Stimulated activated CD4-positive, alpha-beta T cell treated with anti-CD3 and anti-CD28 coated beads, Interleukin-4, amount 100 ng/mL, for 24 hours (primary cell): ENCODE data around the gene ECEL1.
"Not testable (repeated sequence)": the region's sequence is repeated elsewhere in the genome, so short reads cannot be mapped to it uniquely, and the experiment has no call there.

ENCODE experiments used
- DNase-seq: peaks from one replicate; pipeline ENCODE4 v3.0.0-alpha.2; 2020

The ECEL1 gene

DNA sequence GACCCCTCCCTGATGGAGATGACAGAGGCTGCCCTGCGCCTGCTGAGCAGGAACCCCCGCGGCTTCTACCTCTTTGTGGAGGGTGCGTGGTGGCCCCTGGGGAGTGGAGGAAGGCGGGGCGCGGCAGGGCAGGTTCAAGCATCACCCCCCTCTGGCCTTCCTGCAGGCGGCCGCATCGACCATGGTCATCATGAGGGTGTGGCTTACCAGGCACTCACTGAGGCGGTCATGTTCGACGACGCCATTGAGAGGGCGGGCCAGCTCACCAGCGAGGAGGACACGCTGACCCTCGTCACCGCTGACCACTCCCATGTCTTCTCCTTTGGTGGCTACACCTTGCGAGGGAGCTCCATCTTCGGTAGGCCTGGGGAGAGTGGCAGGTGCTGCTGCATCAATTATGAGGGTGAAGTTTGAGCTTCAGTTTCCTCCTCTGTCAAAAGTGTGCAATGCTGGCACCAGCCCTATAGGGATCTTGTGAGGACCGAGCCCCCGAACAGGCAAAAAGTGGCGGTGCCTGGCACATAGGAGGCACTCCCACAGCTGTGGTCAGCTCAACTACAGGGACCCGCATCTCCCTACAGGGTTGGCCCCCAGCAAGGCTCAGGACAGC, 29.5 kb downstream of the ECEL1 start:
- DNase-seq: no peak

DNA sequence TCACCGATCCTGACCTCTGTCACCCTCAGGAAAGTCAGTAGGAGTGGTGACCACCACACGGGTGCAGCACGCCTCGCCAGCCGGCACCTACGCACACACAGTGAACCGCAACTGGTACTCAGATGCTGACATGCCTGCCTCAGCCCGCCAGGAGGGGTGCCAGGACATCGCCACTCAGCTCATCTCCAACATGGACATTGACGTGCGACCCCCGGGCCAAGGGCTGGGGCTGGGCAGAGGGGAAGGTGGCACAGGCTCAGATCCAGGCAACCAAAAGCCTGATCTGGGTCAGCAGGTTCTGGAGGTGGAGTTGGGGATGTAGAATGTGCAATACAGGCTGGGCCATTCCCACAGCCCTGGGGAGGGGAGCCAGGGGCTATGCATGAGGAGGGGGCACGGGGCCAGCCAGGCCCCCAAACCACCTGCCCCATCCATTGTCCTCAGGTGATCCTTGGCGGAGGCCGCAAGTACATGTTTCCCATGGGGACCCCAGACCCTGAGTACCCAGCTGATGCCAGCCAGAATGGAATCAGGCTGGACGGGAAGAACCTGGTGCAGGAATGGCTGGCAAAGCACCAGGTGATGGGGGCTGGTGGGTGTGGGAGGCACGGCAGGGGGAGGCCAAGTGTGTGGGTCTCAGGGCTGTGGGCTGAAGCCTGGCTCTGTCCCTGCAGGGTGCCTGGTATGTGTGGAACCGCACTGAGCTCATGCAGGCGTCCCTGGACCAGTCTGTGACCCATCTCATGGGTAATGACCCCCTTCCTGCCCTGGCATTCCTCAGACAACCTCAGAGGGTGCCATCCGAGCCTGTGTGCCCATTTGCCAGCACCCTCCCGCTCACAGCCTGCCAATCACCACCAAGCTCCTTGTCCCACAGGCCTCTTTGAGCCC, 30.3 kb downstream of the ECEL1 start:
- no peak for DNase-seq

DNA sequence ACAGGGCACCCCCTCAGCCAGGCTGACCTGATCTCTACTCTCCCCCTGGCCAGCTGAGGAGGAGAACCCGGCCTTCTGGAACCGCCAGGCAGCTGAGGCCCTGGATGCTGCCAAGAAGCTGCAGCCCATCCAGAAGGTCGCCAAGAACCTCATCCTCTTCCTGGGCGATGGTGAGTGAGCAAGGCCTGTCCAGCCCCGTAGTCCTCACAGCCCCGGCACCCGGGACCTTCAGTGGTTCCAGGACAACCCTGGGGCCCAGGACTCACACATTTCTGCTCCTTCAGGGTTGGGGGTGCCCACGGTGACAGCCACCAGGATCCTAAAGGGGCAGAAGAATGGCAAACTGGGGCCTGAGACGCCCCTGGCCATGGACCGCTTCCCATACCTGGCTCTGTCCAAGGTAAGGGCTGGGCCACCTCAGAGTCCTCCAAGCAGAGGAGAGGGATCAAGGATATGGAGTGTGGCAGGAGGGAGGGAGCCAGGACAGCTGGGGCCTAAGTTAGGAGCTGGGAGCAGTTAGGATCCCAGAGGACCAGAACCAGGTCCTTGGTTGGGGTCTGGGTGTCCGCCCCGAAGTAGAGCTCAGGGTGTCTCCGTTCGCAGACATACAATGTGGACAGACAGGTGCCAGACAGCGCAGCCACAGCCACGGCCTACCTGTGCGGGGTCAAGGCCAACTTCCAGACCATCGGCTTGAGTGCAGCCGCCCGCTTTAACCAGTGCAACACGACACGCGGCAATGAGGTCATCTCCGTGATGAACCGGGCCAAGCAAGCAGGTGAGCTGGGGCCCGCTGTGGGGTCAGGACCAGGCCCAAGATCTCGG, 31.1 kb downstream of the ECEL1 start:
- no peak for DNase-seq

DNA sequence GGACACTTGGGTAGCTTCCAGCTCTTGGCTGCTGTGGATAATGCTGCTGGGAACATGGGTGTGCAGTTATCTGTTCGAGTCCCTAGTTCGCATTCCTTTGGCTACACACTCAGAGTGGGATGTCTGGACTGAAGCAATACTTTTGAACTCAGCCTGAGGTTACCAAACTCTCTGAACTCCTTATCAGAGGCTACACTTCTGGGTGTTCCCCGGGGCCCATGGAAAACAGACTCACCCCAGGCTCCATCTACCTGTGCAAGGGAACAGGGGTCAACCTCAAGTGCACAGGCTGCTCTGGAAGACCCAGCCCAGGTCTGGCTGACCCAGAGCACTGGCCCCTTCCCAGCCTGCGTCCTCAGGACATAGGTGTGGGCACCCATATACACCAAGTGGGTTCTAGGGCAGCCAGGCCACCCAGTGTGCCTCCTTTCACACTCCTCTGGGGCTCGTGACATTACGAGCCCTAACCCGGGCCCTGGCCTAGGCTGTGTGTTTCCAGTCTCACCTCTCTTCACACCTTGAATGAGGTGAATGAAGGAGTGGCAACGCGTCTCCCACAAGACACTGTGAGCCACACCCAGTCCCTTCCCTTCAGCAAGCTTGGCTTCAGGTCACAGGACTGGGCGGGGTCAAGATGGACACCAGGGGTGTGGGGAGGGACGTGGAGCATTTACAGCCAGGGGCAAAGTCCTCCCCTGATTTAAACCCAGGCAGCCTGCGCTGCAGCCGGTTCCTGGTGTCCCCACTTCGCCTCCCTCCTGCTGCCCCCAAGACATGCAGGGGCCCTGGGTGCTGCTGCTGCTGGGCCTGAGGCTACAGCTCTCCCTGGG, 32.0 kb downstream of the ECEL1 start, which contains the start of gene ALPI:
TSS of gene ALPI (plus strand) at position 728 of the 830 bp plus-strand sequence. CDS start at position 775, 47 bp downstream.
- DNase-seq: no peak

DNA sequence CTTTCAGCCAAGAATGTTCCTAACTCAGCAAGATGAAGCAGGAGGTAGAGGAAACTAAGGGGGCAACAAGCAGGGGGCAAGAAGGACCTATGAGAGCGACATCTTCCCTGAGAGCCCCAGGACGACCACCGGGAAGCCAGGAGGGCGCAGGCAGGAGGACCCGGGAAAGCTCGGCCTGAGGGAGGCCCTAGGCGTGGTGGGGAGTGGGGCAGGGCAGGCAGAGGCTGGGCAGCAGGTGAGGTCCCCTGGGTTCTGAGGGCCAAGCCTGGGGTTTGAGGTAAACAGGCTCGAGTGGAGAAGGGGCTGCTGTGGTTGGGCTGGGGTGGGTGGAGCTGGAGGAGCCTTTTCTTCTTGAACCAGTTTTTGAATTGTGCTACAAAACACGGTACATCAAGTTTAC, 33.0 kb downstream of the ECEL1 start:
- DNase-seq: no peak

DNA sequence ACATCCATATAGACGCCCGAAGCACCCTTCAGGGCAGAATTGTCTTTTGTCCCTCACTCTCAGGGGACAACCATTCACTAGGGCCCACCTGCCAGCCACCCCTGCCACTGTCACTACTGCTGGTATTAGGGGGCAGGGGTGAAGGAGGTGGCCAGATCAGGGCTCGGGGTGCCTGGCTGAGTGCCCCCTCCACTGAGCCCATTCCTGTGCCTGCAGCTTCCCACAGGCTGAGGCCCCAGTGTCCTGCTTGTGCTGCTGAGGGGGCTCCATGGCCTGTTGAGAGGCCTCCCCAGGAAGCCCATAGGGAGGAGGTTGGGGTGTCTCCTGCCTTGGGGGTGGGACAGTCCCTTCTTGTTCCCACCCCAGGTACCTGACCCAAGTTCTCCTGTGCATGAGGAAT, 36.0 kb downstream of the ECEL1 start:
- not testable (repeated sequence) for DNase-seq

DNA sequence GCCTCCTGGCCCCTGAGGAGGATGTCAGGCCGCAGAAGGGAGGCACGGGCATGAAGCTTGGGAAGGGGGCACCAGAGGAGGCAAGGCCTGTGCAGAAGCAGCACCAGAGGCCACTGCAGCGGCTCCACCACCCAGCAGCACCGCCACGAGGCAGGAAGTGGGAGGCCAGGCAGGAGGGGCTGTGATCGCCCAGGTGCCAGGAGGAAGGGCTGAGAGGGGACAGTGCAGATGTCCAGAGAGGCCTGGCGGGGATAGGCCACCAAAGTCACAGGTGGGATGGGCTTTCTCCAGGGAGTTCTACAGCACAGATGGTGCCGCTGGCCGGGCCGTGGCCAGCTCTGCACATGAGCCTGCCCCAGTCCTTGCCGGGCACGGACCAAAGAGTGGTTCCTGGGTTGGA, 37.7 kb downstream of the ECEL1 start:
- DNase-seq: no peak

DNA sequence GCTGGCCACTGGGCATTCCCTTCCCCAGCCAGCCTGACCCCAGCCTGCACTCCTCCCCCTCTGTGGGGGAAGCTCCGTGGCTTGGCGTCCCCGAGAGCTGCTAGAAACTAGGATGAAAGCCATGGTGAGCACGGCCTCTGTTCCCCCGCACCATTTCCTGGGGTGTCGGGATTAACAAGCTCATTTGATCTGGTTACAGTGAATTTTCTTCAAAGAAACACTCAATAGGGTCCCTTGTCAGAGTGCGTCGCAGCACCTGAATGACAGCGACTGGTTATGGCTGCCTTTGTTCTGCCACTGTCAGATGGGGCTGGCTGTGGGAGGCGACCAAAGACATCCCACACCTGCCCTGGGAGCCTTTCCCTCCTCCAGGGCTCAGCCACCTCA, 39.3 kb downstream of the ECEL1 start:
- no peak for DNase-seq

DNA sequence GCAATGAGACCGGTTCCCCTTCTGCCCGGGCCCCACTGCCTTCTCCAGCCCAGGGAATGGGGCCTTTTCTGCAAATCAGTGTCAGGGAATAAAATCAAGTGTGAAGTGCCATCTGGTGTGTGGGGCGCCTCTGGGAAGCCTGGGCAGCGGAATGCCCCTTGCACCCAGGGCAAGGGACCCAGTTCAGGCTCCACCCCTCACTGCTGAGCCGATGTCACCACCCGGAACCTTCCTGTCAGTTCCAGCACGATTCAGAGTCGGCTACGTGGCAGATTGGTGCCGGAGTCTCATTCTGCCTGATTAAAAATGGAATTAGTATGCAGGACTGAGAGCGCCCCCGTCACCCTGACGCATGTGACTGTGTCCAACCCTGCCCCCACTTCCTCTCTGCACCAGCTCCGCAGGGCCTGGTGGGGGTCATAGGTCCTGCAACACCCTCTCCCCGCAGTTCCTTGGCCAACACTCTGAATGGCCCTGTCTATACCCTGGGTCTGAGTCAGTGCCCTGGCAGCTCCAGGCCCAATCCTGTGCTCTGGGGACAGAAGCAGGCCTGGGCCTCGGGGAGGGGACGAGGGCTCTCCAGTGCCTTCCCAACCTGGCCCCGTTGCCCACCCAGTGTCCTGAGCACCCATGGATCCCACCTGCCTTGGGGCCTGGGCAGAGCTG, 39.9 kb downstream of the ECEL1 start:
- DNase-seq: no peak

DNA sequence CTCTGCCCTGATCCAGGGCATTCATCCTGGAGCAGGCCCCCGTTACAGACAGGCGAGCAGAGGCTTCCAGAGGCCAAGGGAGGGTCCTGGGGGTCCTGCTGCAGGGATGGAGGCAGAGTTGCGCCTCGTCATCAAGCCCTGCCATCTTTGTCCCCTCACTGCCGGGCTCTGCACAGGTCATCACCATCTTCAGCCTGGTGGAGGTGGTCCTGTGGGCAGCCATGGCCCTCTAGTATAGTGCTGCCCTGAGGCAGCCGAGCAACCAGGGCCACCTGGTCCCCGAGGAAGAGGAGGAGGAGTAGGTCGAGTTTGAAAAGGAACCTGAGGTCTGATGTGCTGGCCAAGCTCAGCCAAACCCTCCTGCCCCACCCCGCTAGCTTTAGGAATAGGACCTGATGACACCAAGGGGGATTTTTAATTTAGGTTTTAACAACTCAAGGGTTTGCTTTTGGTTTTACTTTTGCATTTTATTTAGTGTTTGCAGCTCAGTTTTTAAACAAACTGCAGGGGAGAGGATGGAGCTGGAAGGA, 40.5 kb downstream of the ECEL1 start:
- DNase-seq: no peak

DNA sequence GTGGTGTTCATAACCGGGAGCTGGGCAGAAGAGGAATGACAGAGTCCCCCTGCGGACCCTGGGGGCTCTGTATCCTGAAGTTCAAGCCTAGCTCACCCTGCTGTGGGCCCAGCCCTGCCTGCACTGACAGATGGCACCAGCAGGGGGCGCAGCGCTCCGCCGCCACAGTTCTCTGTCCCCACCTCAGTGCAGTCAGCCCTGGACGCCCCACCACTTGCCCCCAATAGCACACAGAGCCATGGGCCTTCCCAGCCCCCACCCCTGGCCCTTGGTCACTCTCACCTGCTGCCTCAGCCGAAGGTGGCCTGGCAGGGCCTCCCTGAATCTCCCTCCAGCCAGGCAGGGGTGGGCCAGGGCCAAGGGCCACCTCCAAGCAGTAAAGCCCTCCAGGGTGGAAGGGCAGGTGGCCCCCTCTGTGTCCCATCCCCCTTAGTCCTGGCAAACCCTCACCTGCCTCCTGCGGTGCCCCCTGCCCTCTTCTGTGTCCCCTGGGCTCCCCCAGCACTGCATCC, 41.3 kb downstream of the ECEL1 start:
- DNase-seq: not testable (repeated sequence)

DNA sequence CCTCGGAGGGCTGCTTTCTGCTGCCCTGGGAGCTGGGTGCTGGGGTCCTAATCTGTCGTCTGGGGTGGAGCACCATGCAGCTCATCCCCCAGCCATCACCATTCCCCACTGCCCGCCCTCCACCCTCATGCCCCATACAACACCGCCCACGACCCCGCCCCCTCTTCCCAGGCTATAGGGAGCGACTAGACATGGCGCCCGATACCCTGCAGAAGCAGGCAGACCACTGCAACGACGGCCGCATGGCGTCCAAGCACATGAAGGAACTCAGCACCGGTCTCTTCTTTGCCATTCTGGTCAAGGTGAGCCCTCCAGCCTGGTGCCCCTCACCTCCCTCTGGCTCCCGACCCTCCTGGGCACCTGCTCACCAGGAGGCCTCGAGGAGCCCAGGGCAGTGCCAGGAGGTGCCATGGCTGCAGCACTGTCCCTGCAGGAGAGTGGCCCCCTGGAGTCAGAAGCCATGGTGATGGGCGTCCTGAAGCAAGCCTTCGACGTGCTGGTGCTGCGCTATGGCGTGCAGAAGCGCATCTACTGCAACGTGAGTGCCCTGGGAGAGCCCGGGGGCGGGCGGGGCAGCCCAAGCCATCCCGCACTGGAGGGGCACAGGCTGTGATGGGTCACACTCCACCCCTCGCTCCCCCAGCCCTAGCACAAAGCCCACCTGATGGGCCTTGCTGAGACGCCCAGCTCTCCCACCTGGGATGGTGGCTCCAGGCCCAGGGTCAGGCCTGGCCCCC, 42.3 kb downstream of the ECEL1 start:
- DNase-seq: not testable (repeated sequence)

DNA sequence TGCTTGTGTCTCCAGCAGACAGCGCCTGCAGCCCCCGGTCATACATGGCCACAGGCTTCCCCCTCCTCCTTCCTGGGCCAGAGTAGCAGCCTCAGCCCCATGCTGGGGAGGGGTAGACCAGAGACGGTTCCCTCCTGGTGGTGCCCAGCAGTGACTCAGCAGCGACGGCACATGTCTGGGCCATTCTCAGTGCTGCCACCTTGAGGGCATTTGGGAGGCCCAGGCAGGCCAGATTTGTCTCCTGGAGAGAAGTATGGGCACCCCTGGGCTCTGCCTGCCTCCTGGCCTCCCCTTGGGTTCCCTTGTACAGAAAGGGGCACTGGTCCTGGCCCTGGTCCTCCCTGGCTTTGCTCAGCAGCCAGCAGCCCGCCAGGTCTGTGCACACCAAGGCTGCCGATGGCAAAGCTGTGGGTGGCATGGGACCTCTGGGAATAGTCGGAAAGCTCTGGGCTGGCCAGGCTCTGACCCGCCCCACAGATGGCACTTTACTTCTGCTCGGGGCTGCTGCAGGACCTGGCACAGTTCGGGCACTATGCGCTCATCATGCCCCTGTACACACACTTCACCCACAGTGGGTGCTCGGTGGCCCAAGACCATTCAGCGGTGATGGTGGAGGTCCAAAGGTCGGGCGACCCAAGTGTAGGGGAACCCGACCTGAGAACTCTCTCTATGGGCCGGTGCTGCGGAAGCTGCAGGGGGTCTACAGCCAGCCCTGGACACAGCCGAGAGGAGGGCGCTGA, 43.1 kb downstream of the ECEL1 start:
- DNase-seq: peak; percentile 81

DNA sequence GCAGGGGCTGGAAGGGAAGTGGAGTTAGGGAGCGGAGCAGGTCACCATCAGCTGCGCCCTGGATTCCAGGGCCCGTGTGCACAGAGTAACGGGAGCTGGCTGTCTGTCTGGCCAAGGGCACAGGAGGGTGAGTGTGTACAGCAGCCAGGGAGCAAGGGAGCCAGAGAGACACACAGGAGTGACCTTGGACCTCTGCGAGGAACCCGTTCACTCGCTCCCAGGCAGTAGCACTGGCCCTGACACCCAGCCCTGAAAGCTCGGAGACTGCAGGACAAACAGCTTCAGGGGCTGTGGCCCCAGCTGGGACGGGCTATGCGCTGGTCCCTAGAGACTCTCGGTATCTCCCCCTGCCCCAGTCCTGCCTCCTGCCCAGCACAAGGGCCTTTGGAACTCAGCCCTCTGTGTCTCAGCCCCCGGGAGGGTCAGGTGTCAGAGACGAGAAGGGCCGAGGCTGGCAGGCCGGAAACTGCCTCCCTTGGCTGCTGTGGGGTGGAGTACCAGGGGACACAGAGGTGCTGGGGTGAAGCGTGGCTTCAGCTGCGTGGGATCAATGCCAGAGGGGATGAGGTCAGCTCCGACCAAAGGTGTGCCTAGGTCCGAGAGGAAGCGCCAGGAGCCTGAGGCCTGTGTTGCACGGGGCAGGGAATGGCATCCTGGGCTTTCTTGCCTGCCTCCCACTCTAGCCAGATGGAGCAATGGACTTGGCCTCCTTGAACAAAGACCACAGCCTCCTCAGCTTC, 43.8 kb downstream of the ECEL1 start:
- DNase-seq: not testable (repeated sequence)

DNA sequence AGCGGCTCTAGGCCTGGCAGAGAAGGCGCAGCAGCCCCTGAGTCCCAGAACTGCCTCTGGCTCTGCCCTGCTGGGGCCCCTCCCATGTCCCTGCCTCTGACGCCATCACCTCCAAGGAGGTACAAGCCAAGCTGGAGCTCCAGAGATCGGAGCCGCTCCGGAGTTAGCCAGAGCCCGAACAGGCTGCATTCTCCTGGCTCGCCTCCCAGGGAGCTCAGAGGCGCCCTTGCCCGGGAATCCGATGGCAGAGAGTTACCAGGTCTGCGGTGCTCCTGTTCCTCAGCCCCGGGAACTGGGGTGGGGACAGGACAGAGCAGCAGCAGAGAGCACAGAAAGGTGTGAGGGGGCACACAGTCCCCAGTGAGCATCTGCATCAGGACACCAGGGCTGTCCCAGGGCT, 44.6 kb downstream of the ECEL1 start:
- DNase-seq: not testable (repeated sequence)

DNA sequence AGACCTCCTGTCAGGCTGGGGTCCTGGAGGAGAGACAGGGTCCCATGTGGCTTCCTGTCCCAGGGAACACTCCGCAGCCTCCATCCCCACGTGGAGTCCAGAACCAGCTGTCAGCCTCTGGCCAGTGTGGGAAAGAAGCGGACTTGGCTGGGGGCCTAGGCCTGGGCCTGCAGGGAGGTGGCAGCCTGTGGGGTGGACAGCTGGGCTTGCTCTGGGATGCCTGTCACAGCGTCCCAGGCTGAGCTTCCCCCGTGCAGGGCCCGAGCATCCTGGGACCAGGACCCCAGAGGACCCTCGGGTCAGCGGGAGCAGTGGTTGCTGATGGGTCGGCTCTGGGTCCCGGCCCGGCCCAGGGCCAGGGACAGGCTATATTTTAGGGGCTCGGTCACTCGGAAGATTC, 45.2 kb downstream of the ECEL1 start:
- DNase-seq: not testable (repeated sequence)

DNA sequence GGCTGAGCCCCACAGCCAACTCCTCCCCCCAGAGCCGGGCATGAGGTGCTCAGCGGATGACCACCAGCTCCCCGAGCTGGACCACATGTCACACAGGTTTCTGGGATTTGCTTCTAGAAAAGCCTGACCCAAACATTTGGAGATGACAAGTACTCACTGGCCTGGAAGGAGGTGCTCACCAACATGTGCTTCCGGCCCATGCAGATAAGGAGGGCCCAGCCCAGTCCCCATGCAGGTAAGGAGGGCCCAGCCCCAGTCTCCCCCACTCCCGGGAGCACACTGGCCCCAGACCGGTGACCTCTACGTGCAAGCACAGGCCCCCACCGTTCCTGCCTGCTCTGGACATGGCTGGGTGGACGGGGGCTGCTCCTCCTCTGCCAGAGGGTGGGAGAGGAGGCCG, 45.7 kb downstream of the ECEL1 start:
- not testable (repeated sequence) for DNase-seq

DNA sequence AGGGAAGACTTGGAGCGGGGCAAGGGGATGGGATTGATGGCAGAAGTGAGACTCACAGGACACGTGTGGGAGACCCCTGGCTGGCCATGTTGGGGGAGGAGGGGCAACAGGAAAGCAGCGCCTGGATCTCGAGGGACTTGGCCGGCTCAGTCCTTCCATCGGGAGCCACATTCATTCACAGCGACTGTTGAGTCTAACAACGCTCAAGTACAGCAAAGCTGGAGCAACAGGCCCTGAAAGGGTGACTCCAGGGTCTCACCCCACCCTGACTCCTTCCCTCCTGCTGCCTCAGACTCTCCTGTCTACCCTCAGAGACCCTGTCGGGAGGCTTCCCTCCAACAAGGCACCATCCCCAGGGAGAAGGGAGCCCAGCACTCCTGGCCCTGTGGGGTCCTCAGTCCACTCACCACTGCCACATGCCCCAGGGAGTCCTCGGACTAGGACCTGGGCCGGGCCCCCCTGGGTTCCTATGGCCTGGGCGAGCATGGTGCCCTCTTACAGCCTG, 46.4 kb downstream of the ECEL1 start:
- no peak for DNase-seq
